Measurements from ENCODE around the gene GRPEL1. TPM values are rescaled to one million over a fixed set of nuclear protein-coding genes. Genes with fewer than 3 reads are reported as not detected.

Gene GRPEL1
- total RNA-seq, 1 experiment from 2014 or later, result 49.9 TPM

- no peak for TF ChIP-seq EZH2 (IDR thresholded peaks at IDR 0.05; ENCODE audit: low read depth)
- TF ChIP-seq, protein P1, sequence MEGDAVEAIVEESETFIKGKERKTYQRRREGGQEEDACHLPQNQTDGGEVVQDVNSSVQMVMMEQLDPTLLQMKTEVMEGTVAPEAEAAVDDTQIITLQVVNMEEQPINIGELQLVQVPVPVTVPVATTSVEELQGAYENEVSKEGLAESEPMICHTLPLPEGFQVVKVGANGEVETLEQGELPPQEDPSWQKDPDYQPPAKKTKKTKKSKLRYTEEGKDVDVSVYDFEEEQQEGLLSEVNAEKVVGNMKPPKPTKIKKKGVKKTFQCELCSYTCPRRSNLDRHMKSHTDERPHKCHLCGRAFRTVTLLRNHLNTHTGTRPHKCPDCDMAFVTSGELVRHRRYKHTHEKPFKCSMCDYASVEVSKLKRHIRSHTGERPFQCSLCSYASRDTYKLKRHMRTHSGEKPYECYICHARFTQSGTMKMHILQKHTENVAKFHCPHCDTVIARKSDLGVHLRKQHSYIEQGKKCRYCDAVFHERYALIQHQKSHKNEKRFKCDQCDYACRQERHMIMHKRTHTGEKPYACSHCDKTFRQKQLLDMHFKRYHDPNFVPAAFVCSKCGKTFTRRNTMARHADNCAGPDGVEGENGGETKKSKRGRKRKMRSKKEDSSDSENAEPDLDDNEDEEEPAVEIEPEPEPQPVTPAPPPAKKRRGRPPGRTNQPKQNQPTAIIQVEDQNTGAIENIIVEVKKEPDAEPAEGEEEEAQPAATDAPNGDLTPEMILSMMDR (conservative IDR thresholded peaks at IDR 0.05), result no peak
- Histone ChIP-seq H3K36me3 (ENCODE audit: low read depth) (no peaks in the 10 kb centered on the region), H3K9me2 (ENCODE audit: insufficient read depth) (no peaks in the 10 kb centered on the region), H3K4me2 (no peak overlapping the region), H3K4me3 (no peak overlapping the region), H3K4me1 (replicated peaks; ENCODE audit: insufficient read depth) (no peaks in the 10 kb centered on the region), H2AFZ (no peak overlapping the region), H3F3A (ENCODE audit: insufficient read depth, low read depth) (peaks cover 12% of the 10 kb centered on the region; the same call in 1 of the 2 replicates), H4K20me1 (ENCODE audit: insufficient read depth) (peaks cover 7% of the 10 kb centered on the region), H3K27ac (no peak overlapping the region), H3K27me3 (ENCODE audit: insufficient read depth, low read depth) (no peaks in the 10 kb centered on the region), H3K79me2 (ENCODE audit: low read depth) (no peaks in the 10 kb centered on the region), H3K9me3 (ENCODE audit: insufficient read depth, low read depth) (no peaks in the 10 kb centered on the region)
- intact Hi-C loops (cut with micrococcal nuclease; ENCODE audit: unreplicated experiment), result no loop called here
- POLR2A ChIA-PET (ENCODE audit: unreplicated experiment), result no interaction called here
- BruUV-seq (replicated peaks), result no TSS peak
- CTCF ChIA-PET, result no interaction called here
- no peak for DNase-seq
These were observed 11.9 kb downstream of the GRPEL1 start for GRCh38 chr4:7055990-7056325.

- intact Hi-C loops (cut with micrococcal nuclease; ENCODE audit: unreplicated experiment), result no loop called here
- no peaks in the 10 kb centered on the region for H3K79me2 ChIP-seq (ENCODE audit: low read depth)
- no peak for DNase-seq
- H3K4me2 ChIP-seq, result no peak overlapping the region
- peaks cover 7% of the 10 kb centered on the region for H4K20me1 ChIP-seq (ENCODE audit: insufficient read depth)
- no peak overlapping the region for H3K4me3 ChIP-seq
- ChIA-PET CTCF (no interaction called here), POLR2A (ENCODE audit: unreplicated experiment) (interaction anchor here (0.6 to 0.7 kb wide), 2 partner anchors 8 to 284 kb away, joined by 6 to 7 read pairs; no protein-coding TSS in a partner anchor)
- H3F3A ChIP-seq (ENCODE audit: insufficient read depth, low read depth), result peaks cover 10% of the 10 kb centered on the region; the same call in 1 of the 2 replicates
- no peaks in the 10 kb centered on the region for H3K4me1 ChIP-seq (replicated peaks; ENCODE audit: insufficient read depth)
- H3K27me3 ChIP-seq (ENCODE audit: insufficient read depth, low read depth), result no peaks in the 10 kb centered on the region
- no peak overlapping the region for H3K27ac ChIP-seq
- no peak for TF ChIP-seq EZH2 (IDR thresholded peaks at IDR 0.05; ENCODE audit: low read depth)
- TF ChIP-seq, protein P1 (conservative IDR thresholded peaks at IDR 0.05), result no peak
- no peaks in the 10 kb centered on the region for H3K36me3 ChIP-seq (ENCODE audit: low read depth)
- no peak overlapping the region for H2AFZ ChIP-seq
- no TSS peak for BruUV-seq (replicated peaks)
- no peaks in the 10 kb centered on the region for H3K9me3 ChIP-seq (ENCODE audit: insufficient read depth, low read depth)
- no peaks in the 10 kb centered on the region for H3K9me2 ChIP-seq (ENCODE audit: insufficient read depth)
These were observed 12.5 kb downstream of the GRPEL1 start for GRCh38 chr4:7055111-7055989.

GRCh38 chr4:7054106-7054880, 13.6 kb downstream of the GRPEL1 start:
- CTCF ChIA-PET, result no interaction called here
- Histone ChIP-seq H3K79me2 (ENCODE audit: low read depth) (no peaks in the 10 kb centered on the region), H3K4me2 (no peak overlapping the region), H3K27ac (no peak overlapping the region), H3K4me1 (replicated peaks; ENCODE audit: insufficient read depth) (no peaks in the 10 kb centered on the region), H3K27me3 (ENCODE audit: insufficient read depth, low read depth) (no peaks in the 10 kb centered on the region), H3K36me3 (ENCODE audit: low read depth) (no peaks in the 10 kb centered on the region), H3K9me3 (ENCODE audit: insufficient read depth, low read depth) (no peaks in the 10 kb centered on the region), H2AFZ (no peak overlapping the region), H3K4me3 (no peak overlapping the region), H4K20me1 (ENCODE audit: insufficient read depth) (peaks cover 7% of the 10 kb centered on the region), H3K9me2 (ENCODE audit: insufficient read depth) (no peaks in the 10 kb centered on the region), H3F3A (ENCODE audit: insufficient read depth, low read depth) (no peaks in the 10 kb centered on the region)
- no peak for DNase-seq
- POLR2A ChIA-PET (ENCODE audit: unreplicated experiment), result no interaction called here
- TSS peak; percentile 30 for BruUV-seq (replicated peaks)
- TF ChIP-seq EZH2 (IDR thresholded peaks at IDR 0.05; ENCODE audit: low read depth), result no peak
- intact Hi-C loops (cut with micrococcal nuclease; ENCODE audit: unreplicated experiment), result no loop called here
